B cell (primary cell): ENCODE data around the gene SNAP47. TPM values are rescaled to one million over a fixed set of nuclear protein-coding genes. Genes with fewer than 3 reads are reported as not detected.

Source experiments
- ATAC-seq: fragments of 200-7000 bp; cut with Tn5 transposase; one replicate; pipeline ENCODE4 v1.10.0; 2021; ENCODE audit warnings: low read depth, mild to moderate bottlenecking, moderate number of reproducible peaks, moderate library complexity
- CTCF ChIA-PET: fragments of 350-600 bp; sonication (Branson Sonifier 250); formaldehyde crosslinking; loops from one replicate; lab custom pipeline; 2021; ENCODE audit warnings: antibody characterized with exemption, inconsistent platforms; lab: Charles Lee
- POLR2A ChIA-PET: fragments of 350-600 bp; sonication (Branson Sonifier 250); formaldehyde crosslinking; loops from one replicate; lab custom pipeline; 2021; ENCODE audit warnings: antibody characterized with exemption; lab: Charles Lee
- DNase-seq: peaks from one replicate; pipeline ENCODE4 v3.0.0; 2013
- H2AFZ ChIP-seq: 2 replicates; pipeline ENCODE4 v1.6.1; 2012; ENCODE audit warnings: mild to moderate bottlenecking, low read depth, low read length; ENCODE audit not compliant: insufficient read depth, poor library complexity, severe bottlenecking
- H3K27ac ChIP-seq, 2 donors: 1 replicate in 1 of 2; 2 replicates in 1 of 2; pipeline ENCODE4 v1.5.1; 2012 to 2013; ENCODE audit warnings: low read length in 2 of 2, mild to moderate bottlenecking in 2 of 2, moderate library complexity in 1 of 2
- H3K27me3 ChIP-seq, 4 experiments: fragments of 200-600 bp in 1 of 4; sonication (generic) in 1 of 4; replicated peaks in 1 of 4; 1 replicate in 2 of 4; 2 replicates in 2 of 4; pipeline versions ENCODE4 v1.6.1 to v1.7.0; 2013 to 2016; ENCODE audit warnings: low read length in 3 of 4, mild to moderate bottlenecking in 2 of 4, mixed read lengths in 1 of 4, moderate library complexity in 1 of 4; ENCODE audit not compliant: insufficient read depth in 4 of 4, control insufficient read depth in 3 of 4; ENCODE audit errors: control extremely low read depth in 1 of 4
- H3K36me3 ChIP-seq, 2 experiments: replicated peaks in 1 of 2; 1 replicate in 1 of 2; 2 replicates in 1 of 2; pipeline versions ENCODE4 v1.6.1 to v1.7.1; 2013; ENCODE audit warnings: low read length in 1 of 2; ENCODE audit not compliant: insufficient read depth in 2 of 2, control insufficient read depth in 1 of 2; ENCODE audit errors: control extremely low read depth in 1 of 2, extremely low read depth in 1 of 2
- H3K4me1 ChIP-seq, 2 donors: fragments of 200-600 bp in 1 of 2; sonication (generic) in 1 of 2; 1 replicate in 1 of 2; 2 replicates in 1 of 2; pipeline versions ENCODE4 v1.5.1 to v1.6.1; 2013 to 2017; ENCODE audit warnings: low read length in 2 of 2; ENCODE audit not compliant: control insufficient read depth in 2 of 2, insufficient read depth in 2 of 2
- H3K4me2 ChIP-seq: replicated peaks from 2 replicates; pipeline ENCODE3; 2012; ENCODE audit warnings: mild to moderate bottlenecking, low read depth, low read length; ENCODE audit not compliant: poor library complexity, severe bottlenecking
- H3K4me3 ChIP-seq, 5 experiments: fragments of 200-600 bp in 1 of 5; sonication (generic) in 1 of 5; 1 replicate in 3 of 5; 2 replicates in 2 of 5; pipeline versions ENCODE4 v1.5.1 to v1.7.0; 2011 to 2016; ENCODE audit warnings: low read length in 4 of 5, mild to moderate bottlenecking in 4 of 5, low read depth in 2 of 5, control low read depth in 1 of 5, moderate library complexity in 1 of 5; ENCODE audit not compliant: insufficient read depth in 1 of 5; ENCODE audit errors: control extremely low read depth in 1 of 5, extremely low read depth in 1 of 5
- H3K79me2 ChIP-seq: fragments of 200-600 bp; sonication (generic); one replicate; pipeline ENCODE4 v1.6.0; 2016; ENCODE audit warnings: low read length; ENCODE audit not compliant: control insufficient read depth, insufficient read depth
- H3K9ac ChIP-seq: fragments of 200-600 bp; sonication (generic); 2 replicates; pipeline ENCODE4 v1.6.1; 2017; ENCODE audit warnings: mild to moderate bottlenecking, low read length, moderate library complexity
- H3K9me3 ChIP-seq, 3 donors: one replicate each; pipeline versions ENCODE4 v1.6.1 to v1.7.1; 2013; ENCODE audit warnings: low read length in 2 of 3; ENCODE audit not compliant: control insufficient read depth in 2 of 3, insufficient read depth in 1 of 3; ENCODE audit errors: control extremely low read depth in 1 of 3
- H4K20me1 ChIP-seq: 2 replicates; pipeline ENCODE4 v1.6.0; 2012; ENCODE audit warnings: mild to moderate bottlenecking, low read length; ENCODE audit not compliant: insufficient read depth, control insufficient read depth, poor library complexity, severe bottlenecking
- H3K27ac Mint-ChIP-seq: one replicate; pipeline ENCODE4 v1.8.0; 2021; ENCODE audit warnings: mixed read lengths
- H3K27me3 Mint-ChIP-seq: one replicate; pipeline ENCODE4 v1.8.0; 2021; ENCODE audit warnings: mixed read lengths
- H3K4me1 Mint-ChIP-seq: one replicate; pipeline ENCODE4 v1.8.0; 2021; ENCODE audit warnings: mixed read lengths
- H3K4me3 Mint-ChIP-seq: one replicate; pipeline ENCODE4 v1.8.0; 2021; ENCODE audit warnings: mixed read lengths
- H3K9me3 Mint-ChIP-seq: one replicate; pipeline ENCODE4 v1.8.0; 2022; ENCODE audit warnings: mixed read lengths; ENCODE audit not compliant: insufficient read depth
- EZH2 ChIP-seq: IDR thresholded peaks from 2 replicates; pipeline ENCODE4 v1.6.1; 2012; ENCODE audit warnings: borderline replicate concordance, low read depth, mild to moderate bottlenecking, moderate library complexity, low read length; ENCODE audit not compliant: insufficient read depth, poor library complexity, severe bottlenecking
- WGBS: methylation state at CpG from one replicate; pipeline ENCODE4 v1.1.5; 2013; ENCODE audit warnings: missing lambda C conversion rate; ENCODE audit not compliant: insufficient coverage; 5-methylcytosine and 5-hydroxymethylcytosine counted together
- intact Hi-C: fragments of 100-400 bp; cut with micrococcal nuclease; formaldehyde crosslinking; loops from one replicate; pipeline ENCODE4 v1.10.0; 2022
- polyA plus RNA-seq: library from polyadenylated mRNA; depleted of rRNA; stranded (reverse); fragments of >200 nt; gene quantifications from 2 replicates; pipeline ENCODE4 v1.2.3, GENCODE V29; 2012
- total RNA-seq, 2 donors: library from RNA; stranded (reverse); fragments of 120-200 nt in 1 of 2; gene quantifications; 1 replicate in 1 of 2; 2 replicates in 1 of 2; pipeline versions ENCODE4 v1.2.3 to v1.2.4, GENCODE V29; 2013 to 2022
- TF ChIP-seq, protein P1 (sequence below): fragments of 200-600 bp; IDR thresholded peaks from one replicate; pipeline ENCODE4 v1.8.0; 2022; ENCODE audit warnings: antibody characterized with exemption, mild to moderate bottlenecking

SNAP47 gene
- total and polyA plus RNA-seq, 2 donors (not counting 1 experiment from before 2014, with no cell fraction given): 25.6 to 34.9 TPM

DNA sequence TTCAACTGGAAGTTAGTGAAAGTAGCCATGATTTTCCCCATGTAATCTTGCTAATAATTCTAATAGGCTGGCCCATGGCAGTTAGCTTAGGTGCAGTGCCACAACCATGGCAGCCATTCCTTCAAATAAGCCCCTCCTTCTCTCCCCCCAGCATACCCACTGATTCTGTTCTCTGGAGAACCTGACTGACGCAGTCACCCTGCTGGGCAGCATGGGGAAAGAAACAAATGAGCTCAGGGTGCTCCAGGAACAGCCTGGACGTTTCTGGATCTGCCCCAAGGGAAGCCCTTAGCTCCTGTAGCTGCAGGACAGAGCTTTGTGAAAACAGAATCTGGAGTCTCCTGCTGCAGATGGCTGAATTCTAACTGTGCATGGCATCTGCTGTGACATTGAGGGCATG lies 22.5 kb downstream of the SNAP47 start:
- Histone ChIP-seq H3K4me2 (no peak overlapping the region), H3K4me1 (peaks cover 3 to 8% of the 10 kb centered on the region in 2 donors), H3K79me2 (peaks cover 10% of the 10 kb centered on the region), H3K27me3 (no peaks in the 10 kb centered on the region), H2AFZ (no peak overlapping the region), H3K4me3 (no peak overlapping the region), H3K36me3 (peaks cover 0 to 41% of the 10 kb centered on the region in 2 experiments), H3K9me3 (no peaks in the 10 kb centered on the region), H4K20me1 (peaks cover 27% of the 10 kb centered on the region), H3K27ac (no peak overlapping the region), H3K9ac (no peak overlapping the region)
- WGBS: 91% methylated on average over 2 of the region's 2 CpGs
- CTCF ChIA-PET: interaction anchor here (0.6 to 1.3 kb wide), 2 partner anchors 10 to 327 kb away, joined by 3 read pairs; no protein-coding TSS in a partner anchor
- DNase-seq: no peak
- TF ChIP-seq, protein P1, sequence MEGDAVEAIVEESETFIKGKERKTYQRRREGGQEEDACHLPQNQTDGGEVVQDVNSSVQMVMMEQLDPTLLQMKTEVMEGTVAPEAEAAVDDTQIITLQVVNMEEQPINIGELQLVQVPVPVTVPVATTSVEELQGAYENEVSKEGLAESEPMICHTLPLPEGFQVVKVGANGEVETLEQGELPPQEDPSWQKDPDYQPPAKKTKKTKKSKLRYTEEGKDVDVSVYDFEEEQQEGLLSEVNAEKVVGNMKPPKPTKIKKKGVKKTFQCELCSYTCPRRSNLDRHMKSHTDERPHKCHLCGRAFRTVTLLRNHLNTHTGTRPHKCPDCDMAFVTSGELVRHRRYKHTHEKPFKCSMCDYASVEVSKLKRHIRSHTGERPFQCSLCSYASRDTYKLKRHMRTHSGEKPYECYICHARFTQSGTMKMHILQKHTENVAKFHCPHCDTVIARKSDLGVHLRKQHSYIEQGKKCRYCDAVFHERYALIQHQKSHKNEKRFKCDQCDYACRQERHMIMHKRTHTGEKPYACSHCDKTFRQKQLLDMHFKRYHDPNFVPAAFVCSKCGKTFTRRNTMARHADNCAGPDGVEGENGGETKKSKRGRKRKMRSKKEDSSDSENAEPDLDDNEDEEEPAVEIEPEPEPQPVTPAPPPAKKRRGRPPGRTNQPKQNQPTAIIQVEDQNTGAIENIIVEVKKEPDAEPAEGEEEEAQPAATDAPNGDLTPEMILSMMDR: no peak
- TF ChIP-seq EZH2: no peak
- Mint-ChIP-seq H3K4me1 (peaks cover 9% of the 10 kb centered on the region), H3K27ac (no peak overlapping the region), H3K9me3 (no peaks in the 10 kb centered on the region), H3K4me3 (no peak overlapping the region), H3K27me3 (no peaks in the 10 kb centered on the region)
- intact Hi-C loops: no loop called here
- POLR2A ChIA-PET: no interaction called here
- ATAC-seq: no peak

GRCh38 chr1:227758366-227758765 lies 23.1 kb downstream of the SNAP47 start:
- Histone ChIP-seq H3K27me3 (no peaks in the 10 kb centered on the region), H3K4me1 (peaks cover 3 to 11% of the 10 kb centered on the region in 2 donors), H3K27ac (no peak overlapping the region), H3K4me3 (no peak overlapping the region), H2AFZ (no peak overlapping the region), H3K36me3 (peaks cover 0 to 41% of the 10 kb centered on the region in 2 experiments), H3K4me2 (no peak overlapping the region), H4K20me1 (peaks cover 27% of the 10 kb centered on the region), H3K9me3 (no peaks in the 10 kb centered on the region), H3K9ac (no peak overlapping the region), H3K79me2 (peaks cover 10% of the 10 kb centered on the region)
- intact Hi-C loops: no loop called here
- Mint-ChIP-seq H3K27me3 (no peaks in the 10 kb centered on the region), H3K9me3 (no peaks in the 10 kb centered on the region), H3K4me3 (no peak overlapping the region), H3K27ac (no peak overlapping the region), H3K4me1 (peaks cover 9% of the 10 kb centered on the region)
- ChIA-PET CTCF (interaction anchor here (1.3 kb wide), 1 partner anchor 10 kb away, joined by 3 read pairs; no protein-coding TSS in a partner anchor), POLR2A (no interaction called here)
- 86% methylated on average over 6 of the region's 6 CpGs for WGBS
- TF ChIP-seq EZH2: no peak
- TF ChIP-seq, protein P1: no peak
- DNase-seq: no peak
- ATAC-seq: no peak
